Measurements from ENCODE around the gene DCLK2. TPM values are rescaled to one million over a fixed set of nuclear protein-coding genes. Genes with fewer than 3 reads are reported as not detected.

The DCLK2 gene
- total and polyA plus RNA-seq, 2 of the 13 experiments (the other 11 are each of a cell fraction or from before 2014, with no cell fraction given) = not detected

GRCh38 chr4:150178161-150178560, 99.9 kb downstream of the DCLK2 start (continued):
- TF ChIP-seq ZSCAN12 (CRISPR knock-in tag; IDR thresholded peaks at IDR 0.05) = no peak
- TF ChIP-seq ZIK1 (CRISPR knock-in tag; IDR thresholded peaks at IDR 0.05; ENCODE audit: borderline replicate concordance, low read depth) = no peak
- TF ChIP-seq SMAD1 (CRISPR knock-in tag; IDR thresholded peaks at IDR 0.05; ENCODE audit: borderline replicate concordance, low read depth) = no peak
- no peak for TF ChIP-seq NFIC (IDR thresholded peaks at IDR 0.05; ENCODE audit: low read length)
- no peak for TF ChIP-seq ZBTB40 (IDR thresholded peaks at IDR 0.05)
- TF ChIP-seq ZBTB40 (CRISPR knock-in tag; IDR thresholded peaks at IDR 0.05) = no peak
